HG02763 (cell line): ENCODE data around the gene ACR.
"Not testable (repeated sequence)": the region's sequence is repeated elsewhere in the genome, so short reads cannot be mapped to it uniquely, and the experiment has no call there.

ENCODE experiments used
- ATAC-seq: cut with Tn5 transposase; IDR thresholded peaks from one replicate; pipeline ENCODE4 v1.9.1; 2021; ENCODE audit warnings: mild to moderate bottlenecking, moderate library complexity; ENCODE audit not compliant: unreplicated experiment

ACR gene

DNA sequence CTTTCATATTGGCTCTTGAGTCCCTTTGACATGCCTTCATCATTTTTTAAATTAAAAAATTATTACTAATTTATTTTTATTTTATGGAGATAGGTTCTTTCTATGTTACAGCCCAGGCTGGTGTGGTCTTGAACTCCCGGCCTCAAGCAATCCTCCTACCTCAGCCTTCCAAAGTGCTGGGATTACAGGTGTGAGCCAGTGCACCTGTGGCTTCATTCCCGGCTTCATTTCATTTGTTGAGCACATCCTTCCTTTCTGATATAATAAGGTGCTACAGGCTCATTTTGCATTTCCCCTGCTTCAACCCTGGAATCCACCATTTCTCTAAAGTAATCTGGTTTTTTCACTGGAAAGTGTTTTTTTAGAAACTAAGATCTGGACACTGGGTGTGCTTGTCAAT lies 23.8 kb downstream of the ACR start:
- ATAC-seq = not testable (repeated sequence)

DNA sequence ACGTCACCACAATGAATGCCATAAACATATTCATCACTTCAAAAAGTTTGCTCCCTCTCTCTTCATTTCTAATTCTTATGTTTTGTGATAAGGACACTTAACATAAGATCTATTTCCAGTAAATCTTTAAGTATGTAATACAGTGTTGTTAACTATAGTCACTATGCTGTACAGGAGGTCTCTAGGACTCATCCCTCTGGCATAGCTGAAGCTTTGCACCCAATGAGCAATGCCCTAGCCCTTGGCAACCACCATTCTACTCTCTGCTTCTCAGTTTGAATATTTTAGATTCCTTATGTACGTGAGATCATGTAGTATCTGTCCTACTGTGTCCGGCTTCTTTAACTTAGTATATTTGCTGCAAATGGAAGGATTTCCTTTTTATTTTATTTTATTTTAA lies 26.3 kb downstream of the ACR start:
- not testable (repeated sequence) for ATAC-seq

DNA sequence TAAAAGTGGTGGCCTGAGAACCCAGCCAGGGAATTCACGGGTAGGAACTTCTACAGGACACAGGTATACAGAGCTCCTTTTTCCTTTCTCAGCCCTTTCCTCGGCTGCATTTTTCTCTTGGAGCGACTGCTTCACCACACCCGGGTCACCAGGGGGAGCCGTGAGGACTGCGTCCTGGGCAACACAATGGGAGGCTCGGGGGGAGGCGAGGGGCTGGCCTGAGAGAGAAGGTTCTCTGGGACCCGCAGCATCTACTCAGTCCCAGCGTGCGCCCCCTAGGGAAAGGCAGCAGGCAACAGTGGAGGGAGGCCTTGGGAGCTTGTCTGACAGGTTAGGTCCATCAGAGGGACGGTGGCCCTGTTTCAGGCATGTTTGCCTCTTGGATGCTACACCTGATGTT lies 37.1 kb downstream of the ACR start:
- ATAC-seq = not testable (repeated sequence)

DNA sequence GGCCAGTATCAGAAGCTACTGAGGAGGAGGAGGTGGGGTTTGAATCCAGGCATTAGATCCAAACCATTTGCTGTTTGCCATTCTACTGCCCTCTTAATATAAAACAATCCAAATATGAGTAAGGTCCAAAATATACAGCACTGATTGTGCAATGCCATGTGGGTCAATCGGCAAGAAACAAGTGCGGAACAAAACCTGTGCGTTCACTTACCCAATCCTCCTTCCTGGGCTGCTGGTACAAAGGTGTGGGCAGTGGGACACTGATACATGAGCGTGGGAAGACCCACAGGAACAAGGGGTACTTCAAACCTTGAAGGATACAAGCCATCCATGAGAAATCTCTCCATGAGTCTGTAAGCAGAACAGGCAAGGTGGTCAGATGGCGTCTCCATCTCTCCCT lies 39.6 kb downstream of the ACR start:
- ATAC-seq = not testable (repeated sequence)

DNA sequence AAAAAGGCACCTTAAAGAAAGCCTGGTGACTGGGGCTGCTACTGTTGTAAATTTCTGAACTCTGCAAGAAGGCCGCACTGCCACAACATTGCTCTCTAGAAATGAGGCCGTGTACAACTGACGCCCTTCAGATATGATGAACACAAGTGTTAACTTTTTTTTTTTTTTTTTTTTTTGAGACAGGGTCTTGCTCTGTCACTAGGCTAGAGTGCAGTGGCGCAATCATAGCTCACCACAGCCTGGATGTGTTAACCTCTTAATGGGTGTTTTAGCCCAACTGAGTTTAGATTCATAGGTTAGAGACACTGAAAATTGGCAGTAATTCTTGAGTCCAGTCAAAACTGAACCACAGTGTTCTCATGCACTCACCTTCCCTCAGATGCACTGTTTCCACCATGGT lies 42.2 kb downstream of the ACR start:
- ATAC-seq = not testable (repeated sequence)

DNA sequence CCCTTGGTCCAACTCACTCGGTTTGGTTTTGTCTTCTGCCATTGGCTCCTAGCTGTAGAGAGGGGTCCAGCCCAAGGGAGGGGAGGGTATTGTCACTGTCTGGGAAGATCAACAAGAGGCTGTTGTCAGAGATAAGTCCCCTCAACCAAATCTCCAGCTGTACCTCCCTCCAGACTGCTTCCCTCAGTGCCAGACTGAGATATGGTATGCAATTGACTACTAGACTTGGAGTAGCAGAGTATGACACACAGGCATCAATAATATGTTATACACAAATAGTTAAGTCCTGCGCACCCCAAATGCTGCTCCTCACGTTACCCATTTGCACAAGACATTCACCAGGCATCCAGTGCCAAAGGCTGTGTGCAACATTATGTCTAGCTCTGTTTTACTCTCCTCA lies 44.2 kb downstream of the ACR start:
- not testable (repeated sequence) for ATAC-seq

DNA sequence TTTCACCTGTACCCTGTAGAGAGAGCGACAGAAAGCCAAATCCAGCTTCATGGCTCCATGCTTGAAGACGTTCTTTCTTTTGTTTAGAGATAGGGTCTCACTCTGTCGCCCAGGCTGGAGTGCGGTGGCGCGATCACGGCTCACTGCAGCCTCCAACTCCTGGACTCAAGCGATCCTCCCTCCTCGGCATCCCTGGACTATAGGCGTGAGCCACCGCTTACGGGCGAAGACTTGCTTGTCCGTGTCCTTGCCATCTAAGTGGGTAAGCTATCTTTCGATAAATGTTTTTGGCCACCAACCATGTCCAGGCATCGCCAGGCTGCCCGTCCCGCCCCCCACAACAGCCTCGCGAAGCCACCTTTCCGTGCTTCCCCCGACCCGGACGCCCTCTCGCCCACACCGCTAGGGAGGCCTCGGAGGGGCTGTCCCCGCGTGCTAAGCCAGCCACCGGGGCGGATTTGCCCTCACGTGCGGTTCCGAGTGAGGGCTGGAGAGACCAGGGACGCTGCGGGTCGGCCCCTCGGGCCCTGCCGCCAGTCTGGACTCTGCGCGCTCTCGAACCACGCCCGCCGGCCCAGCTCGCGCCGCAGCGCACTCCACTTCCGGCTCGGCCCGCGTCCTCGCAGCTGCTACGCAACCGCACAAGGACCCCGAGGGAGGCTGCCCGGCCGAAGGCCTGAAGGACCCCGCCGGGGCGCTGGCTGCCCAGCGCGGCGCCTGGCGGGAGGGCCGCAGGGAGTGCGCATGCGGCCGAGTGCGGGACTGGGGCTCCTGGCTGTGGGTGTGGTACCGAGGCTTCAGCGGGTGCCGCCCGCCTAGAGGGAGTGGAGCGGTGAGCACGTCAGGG lies 45.3 kb downstream of the ACR start, which contains the start of gene RABL2B:
TSS of gene RABL2B (minus strand) at position 604 of the 847 bp plus-strand sequence. CDS start 1,342 bp downstream, outside the sequence.
- ATAC-seq = peak; percentile 93

DNA sequence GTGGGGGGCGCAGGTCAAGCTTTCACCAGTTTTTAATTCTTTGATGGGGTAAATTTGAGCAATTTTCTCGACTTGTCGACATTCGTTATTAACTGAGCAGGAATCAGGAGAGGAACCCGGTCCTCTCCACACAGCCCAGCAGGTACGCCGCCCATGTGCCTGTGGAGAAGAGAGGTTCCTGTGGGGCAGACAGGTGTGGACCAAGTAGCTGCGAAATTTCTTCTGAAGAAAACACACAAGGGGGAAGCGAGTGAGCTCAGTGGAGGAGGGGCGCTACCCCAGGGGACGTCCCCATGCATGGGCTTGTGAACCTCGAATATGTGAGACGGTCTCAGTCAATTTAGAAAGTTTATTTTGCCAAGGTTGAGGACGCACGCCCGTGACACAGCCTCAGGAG lies 45.9 kb downstream of the ACR start:
- peak; percentile 10 for ATAC-seq

DNA sequence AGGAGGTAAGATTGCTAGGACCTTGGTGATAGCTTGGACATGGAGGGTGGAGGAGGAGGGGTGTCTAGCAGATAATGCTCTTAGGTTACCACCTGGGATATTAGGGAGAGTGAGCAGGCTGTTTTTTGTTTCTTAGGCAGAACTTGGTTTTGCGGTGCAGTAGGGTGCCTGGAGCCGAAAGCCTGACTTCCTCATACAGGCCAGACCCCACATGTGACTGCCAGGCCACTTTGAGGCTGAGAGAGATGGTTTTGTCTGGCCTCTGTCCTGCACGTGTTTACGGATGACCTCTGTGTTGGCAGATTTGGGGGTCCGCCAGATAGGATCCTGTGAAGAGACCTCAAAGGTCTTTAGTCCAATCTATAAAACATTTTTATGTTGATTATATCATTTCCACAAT lies 47.3 kb downstream of the ACR start:
- not testable (repeated sequence) for ATAC-seq

DNA sequence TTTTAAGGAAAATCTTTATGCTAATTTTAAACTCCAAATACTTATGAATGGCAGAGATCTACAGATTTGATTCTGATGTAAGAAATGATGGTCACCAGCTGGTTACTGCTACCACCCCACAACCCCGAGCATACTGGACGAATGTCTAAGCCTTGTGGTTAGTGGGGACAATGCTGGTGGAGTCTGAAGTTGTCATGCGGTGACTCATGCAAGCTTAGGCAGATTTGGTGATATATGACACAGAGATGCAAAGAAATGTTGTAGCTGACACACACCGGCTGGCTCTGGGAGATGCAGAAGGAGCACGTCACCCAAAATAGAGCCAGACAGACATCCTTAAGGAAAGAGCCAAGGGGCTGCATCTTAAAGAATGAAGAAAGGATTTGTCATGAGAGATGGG lies 48.9 kb downstream of the ACR start:
- ATAC-seq = not testable (repeated sequence)
